SK-N-SH (cell line): ENCODE results near the gene DNASE2B. TPM values are rescaled to one million over a fixed set of nuclear protein-coding genes. Genes with fewer than 3 reads are reported as not detected.

Source experiments
- CTCF ChIA-PET: fragments of 300-600, 350-600 bp; formaldehyde crosslinking; extraction: SDS; loops from one replicate; lab custom pipeline; 2021; lab: Yijun Ruan, JAX
- POLR2A ChIA-PET: fragments of 350-600 bp; sonication (Branson Sonifier 250); formaldehyde crosslinking; extraction: SDS; loops from one replicate; lab custom pipeline; 2020; ENCODE audit warnings: antibody characterized with exemption, inconsistent platforms; lab: Yijun Ruan, JAX
- DNase-seq: peaks from one replicate; pipeline ENCODE4 v3.0.0; 2012
- H2AFZ ChIP-seq: fragments of 200-600 bp; sonication (generic); 2 replicates; pipeline ENCODE4 v1.8.1; 2016; ENCODE audit warnings: antibody characterized with exemption, mild to moderate bottlenecking, low read depth
- H3F3A ChIP-seq: fragments of 200-600 bp; sonication (generic); replicated peaks from 2 replicates; pipeline ENCODE3; 2016; ENCODE audit warnings: antibody characterized with exemption, mild to moderate bottlenecking; ENCODE audit not compliant: insufficient read depth
- H3K27ac ChIP-seq, 2 experiments: fragments of 200-500 bp in 1 of 2; fragments of 200-600 bp in 1 of 2; sonication (Bioruptor generic) in 1 of 2; sonication (generic), shearing (Covaris generic) in 1 of 2; 2 replicates each; pipeline versions ENCODE4 v1.5.1 to v1.6.1; 2014 to 2016; ENCODE audit warnings: low read depth in 2 of 2, inconsistent platforms in 1 of 2, low read length in 1 of 2, mild to moderate bottlenecking in 1 of 2, mixed read lengths in 1 of 2
- H3K27me3 ChIP-seq: fragments of 200-600 bp; sonication (generic), shearing (Covaris generic); 2 replicates; pipeline ENCODE4 v1.6.1; 2016; ENCODE audit warnings: mixed run types; ENCODE audit not compliant: insufficient read depth
- H3K36me3 ChIP-seq, 2 experiments: fragments of 200-500 bp in 1 of 2; fragments of 200-600 bp in 1 of 2; sonication (Bioruptor generic) in 1 of 2; sonication (generic) in 1 of 2; replicated peaks in 1 of 2; 2 replicates each; pipeline versions ENCODE3 to v1.5.1; 2014 to 2016; ENCODE audit warnings: low read length in 1 of 2, mild to moderate bottlenecking in 1 of 2; ENCODE audit not compliant: insufficient read depth in 2 of 2, control insufficient read depth in 1 of 2
- H3K4me1 ChIP-seq, 2 experiments: fragments of 200-500 bp in 1 of 2; fragments of 200-600 bp in 1 of 2; sonication (Bioruptor generic) in 1 of 2; sonication (generic), shearing (Covaris generic) in 1 of 2; 2 replicates each; pipeline versions ENCODE4 v1.5.1 to v1.6.1; 2014 to 2016; ENCODE audit warnings: low read depth in 1 of 2, low read length in 1 of 2, mixed run types in 1 of 2; ENCODE audit not compliant: insufficient read depth in 2 of 2, control insufficient read depth in 1 of 2
- H3K4me2 ChIP-seq: fragments of 200-600 bp; sonication (generic), shearing (Covaris generic); 2 replicates; pipeline ENCODE4 v1.6.1; 2017; ENCODE audit warnings: mixed run types
- H3K4me3 ChIP-seq, 2 experiments: fragments of 200-500 bp in 1 of 2; fragments of 200-600 bp in 1 of 2; sonication (Bioruptor generic) in 1 of 2; sonication (generic), shearing (Covaris generic) in 1 of 2; 2 replicates each; pipeline versions ENCODE4 v1.5.1 to v1.8.1; 2014 to 2016; ENCODE audit warnings: low read depth in 2 of 2, inconsistent platforms in 1 of 2, low read length in 1 of 2, mild to moderate bottlenecking in 1 of 2, mixed read lengths in 1 of 2, moderate library complexity in 1 of 2
- H3K79me2 ChIP-seq: fragments of 200-600 bp; sonication (generic); 2 replicates; pipeline ENCODE4 v1.8.1; 2017; ENCODE audit warnings: mild to moderate bottlenecking; ENCODE audit not compliant: insufficient read depth
- H3K9ac ChIP-seq: fragments of 200-600 bp; sonication (generic); 2 replicates; pipeline ENCODE4 v1.6.1; 2017; ENCODE audit warnings: mixed run types
- H3K9me2 ChIP-seq: fragments of 200-600 bp; sonication (generic); 2 replicates; pipeline ENCODE4 v1.6.1; 2017; ENCODE audit warnings: mixed run types
- H3K9me3 ChIP-seq: fragments of 200-600 bp; sonication (generic); 2 replicates; pipeline ENCODE4 v1.6.1; 2017; ENCODE audit warnings: mixed run types, mild to moderate bottlenecking, moderate library complexity
- H4K20me1 ChIP-seq: fragments of 200-600 bp; sonication (generic); 2 replicates; pipeline ENCODE4 v1.6.1; 2017; ENCODE audit warnings: mild to moderate bottlenecking, mixed run types; ENCODE audit not compliant: insufficient read depth
- CTCF ChIP-seq: fragments of 200-600 bp; sonication (generic); IDR thresholded peaks from 2 replicates; pipeline ENCODE4 v1.6.1; 2017; ENCODE audit warnings: antibody characterized with exemption, mild to moderate bottlenecking, moderate library complexity
- ELF1 ChIP-seq: IDR thresholded peaks from 2 replicates; pipeline ENCODE4 v1.4.0; 2012
- EP300 ChIP-seq, 2 experiments: IDR thresholded peaks; 2 replicates each; pipeline versions ENCODE4 v1.4.0 to v1.6.1; 2012; ENCODE audit warnings: borderline replicate concordance in 1 of 2, low read depth in 1 of 2, low read length in 1 of 2
- EZH2phosphoT487 ChIP-seq: fragments of 200-600 bp; sonication (generic); IDR thresholded peaks from 2 replicates; pipeline ENCODE4 v1.6.1; 2017; ENCODE audit warnings: low read depth, mixed run types, mild to moderate bottlenecking, antibody characterized with exemption, moderate library complexity, borderline replicate concordance
- FOXJ3 ChIP-seq: sonication (generic); formaldehyde crosslinking; IDR thresholded peaks from 2 replicates; pipeline ENCODE4 v1.5.1; 2020; ENCODE audit warnings: mild to moderate bottlenecking, missing genetic modification reagents
- GABPA ChIP-seq: IDR thresholded peaks from 2 replicates; pipeline ENCODE4 v1.4.0; 2012; ENCODE audit warnings: low read depth, mild to moderate bottlenecking
- GATA2 ChIP-seq: sonication (generic); formaldehyde crosslinking; IDR thresholded peaks from 2 replicates; pipeline ENCODE4 v1.5.0; 2020; ENCODE audit warnings: mild to moderate bottlenecking, missing genetic modification reagents
- IRF3 ChIP-seq: fragments of 150-350 bp; IDR thresholded peaks from 2 replicates; pipeline ENCODE4 v1.6.1; 2016; ENCODE audit warnings: mild to moderate bottlenecking, low read depth, low read length
- MEF2A ChIP-seq: IDR thresholded peaks from 2 replicates; pipeline ENCODE4 v1.4.0; 2012; ENCODE audit warnings: low read depth, borderline replicate concordance
- MXI1 ChIP-seq: IDR thresholded peaks from 2 replicates; pipeline ENCODE4 v1.6.1; 2012; ENCODE audit warnings: mild to moderate bottlenecking, low read depth, low read length, improper control_type of control experiment
- NFIC ChIP-seq: IDR thresholded peaks from 2 replicates; pipeline ENCODE4 v1.4.0; 2012; ENCODE audit warnings: borderline replicate concordance
- POLR2AphosphoS5 ChIP-seq: IDR thresholded peaks from 2 replicates; pipeline ENCODE4 v1.6.1; 2012; ENCODE audit warnings: low read depth, low read length
- RAD21 ChIP-seq: IDR thresholded peaks from 2 replicates; pipeline ENCODE4 v1.6.1; 2012; ENCODE audit warnings: mild to moderate bottlenecking, low read length
- REST ChIP-seq: IDR thresholded peaks from 2 replicates; pipeline ENCODE4 v1.6.1; 2012; ENCODE audit warnings: mild to moderate bottlenecking, low read depth, low read length, moderate library complexity
- RFX5 ChIP-seq: IDR thresholded peaks from 2 replicates; pipeline ENCODE4 v1.6.1; 2012; ENCODE audit warnings: mild to moderate bottlenecking, improper control_type of control experiment, low read length
- SIN3A ChIP-seq: IDR thresholded peaks from 2 replicates; pipeline ENCODE4 v1.6.1; 2012; ENCODE audit warnings: low read depth, mild to moderate bottlenecking, low read length, moderate library complexity, borderline replicate concordance
- TEAD4 ChIP-seq: IDR thresholded peaks from 2 replicates; pipeline ENCODE4 v1.4.0; 2012; ENCODE audit warnings: mild to moderate bottlenecking, borderline replicate concordance; ENCODE audit not compliant: insufficient read depth
- USF2 ChIP-seq: fragments of 150-350 bp; IDR thresholded peaks from 2 replicates; pipeline ENCODE4 v1.6.1; 2017; ENCODE audit warnings: antibody characterized with exemption, low read length, low read depth, borderline replicate concordance
- WGBS: methylation state at CpG from one replicate; pipeline ENCODE4 v1.1.6; 2017; ENCODE audit warnings: low lambda C conversion rate; 5-methylcytosine and 5-hydroxymethylcytosine counted together
- polyA plus RNA-seq, 3 experiments: library from polyadenylated mRNA; depleted of rRNA; stranded (reverse); fragments of >200 nt; gene quantifications; 2 replicates each; pipeline ENCODE4 v1.2.3, GENCODE V29; 2012

DNASE2B gene
- polyA plus RNA-seq, 1 of the 3 experiments (the other 2 are of a cell fraction): 0.03 TPM

- Histone ChIP-seq H3K4me3 (no peak overlapping the region), H3F3A (no peaks in the 10 kb centered on the region), H2AFZ (no peak overlapping the region), H3K9ac (no peak overlapping the region), H3K79me2 (no peaks in the 10 kb centered on the region), H3K4me2 (no peak overlapping the region), H3K9me2 (no peaks in the 10 kb centered on the region), H3K4me1 (peaks cover 0 to 3% of the 10 kb centered on the region in 2 experiments; a peak in 1 of 4 replicates), H3K27me3 (no peaks in the 10 kb centered on the region), H3K36me3 (no peaks in the 10 kb centered on the region), H4K20me1 (no peaks in the 10 kb centered on the region), H3K9me3 (no peaks in the 10 kb centered on the region), H3K27ac (no peak overlapping the region)
- 85% methylated on average over 8 of the region's 8 CpGs for WGBS
- POLR2A ChIA-PET: no interaction called here
- no peak for DNase-seq
- CTCF ChIA-PET: no interaction called here
- TF ChIP-seq ELF1 (no peak), NFIC (no peak), USF2 (no peak), RAD21 (no peak), IRF3 (no peak), RFX5 (no peak), MXI1 (no peak), GABPA (no peak), POLR2AphosphoS5 (no peak), MEF2A (no peak), TEAD4 (no peak), EZH2phosphoT487 (no peak), GATA2 (CRISPR knock-in tag) (no peak), EP300 (IDR thresholded peaks at IDR 0.05; ENCODE audit: borderline replicate concordance in 1 of 2, low read depth in 1 of 2, low read length in 1 of 2) (no peak), CTCF (no peak), SIN3A (no peak), REST (no peak), FOXJ3 (CRISPR knock-in tag) (no peak)
Observed at GRCh38 chr1:84387480-84388163, 10.7 kb upstream of the DNASE2B start.
